IMR-90 (cell line): ENCODE measurements around the gene CP. TPM values are rescaled to one million over a fixed set of nuclear protein-coding genes. Genes with fewer than 3 reads are reported as not detected.
A peak's percentile ranks its signal among the peaks of the same experiment; 100 is the strongest.

ENCODE experiments used
- ATAC-seq: fragments of 200-7000 bp; cut with Tn5 transposase; 2 replicates; pipeline ENCODE4 v1.9.1; 2020; ENCODE audit warnings: low read depth, mild to moderate bottlenecking, moderate library complexity
- BruUV-seq: library from RNA; stranded (reverse); fragments of 400-500 nt; replicated peaks from 2 replicates; lab custom pipeline; 2021; lab: Mats Ljungman, UMichigan
- CTCF ChIA-PET: fragments of 300-600 bp; formaldehyde crosslinking; extraction: SDS; loops from one replicate; lab custom pipeline; 2021; ENCODE audit warnings: antibody characterized with exemption; lab: Yijun Ruan, JAX
- POLR2A ChIA-PET: fragments of 300-600 bp; sonication (Branson Sonifier 250); formaldehyde crosslinking; loops from one replicate; lab custom pipeline; 2022; ENCODE audit warnings: antibody characterized with exemption; ENCODE audit not compliant: unreplicated experiment; lab: Charles Lee
- DNase-seq: peaks from one replicate; pipeline ENCODE4 v3.0.0; 2013
- H2AFZ ChIP-seq: replicated peaks from 2 replicates; pipeline ENCODE3; 2013; ENCODE audit warnings: low read length, mild to moderate bottlenecking; ENCODE audit not compliant: poor library complexity
- H2AK5ac ChIP-seq: 2 replicates; pipeline ENCODE4 v1.6.1; 2013; ENCODE audit warnings: low read depth, low read length, inconsistent platforms
- H2AK9ac ChIP-seq: replicated peaks from 2 replicates; pipeline ENCODE3; 2013; ENCODE audit warnings: mild to moderate bottlenecking, low read depth, low read length, moderate library complexity; ENCODE audit not compliant: poor library complexity
- H2BK120ac ChIP-seq: 2 replicates; pipeline ENCODE4 v1.6.1; 2013; ENCODE audit warnings: low read depth, low read length, inconsistent platforms
- H2BK15ac ChIP-seq: 3 replicates; pipeline ENCODE4 v1.6.1; 2013; ENCODE audit warnings: low read depth, low read length, inconsistent platforms
- H2BK20ac ChIP-seq: 2 replicates; pipeline ENCODE4 v1.6.1; 2013; ENCODE audit warnings: low read depth, mild to moderate bottlenecking, inconsistent platforms, low read length, moderate library complexity
- H2BK5ac ChIP-seq: 2 replicates; pipeline ENCODE4 v1.6.1; 2013; ENCODE audit warnings: mild to moderate bottlenecking, low read depth, low read length, inconsistent platforms; ENCODE audit not compliant: poor library complexity, severe bottlenecking
- H3K14ac ChIP-seq: replicated peaks from 2 replicates; pipeline ENCODE4 v1.6.1; 2013; ENCODE audit warnings: low read depth, low read length, inconsistent platforms
- H3K18ac ChIP-seq: 2 replicates; pipeline ENCODE4 v1.6.1; 2013; ENCODE audit warnings: low read depth, low read length, control low read depth
- H3K23ac ChIP-seq: 2 replicates; pipeline ENCODE4 v1.6.1; 2013; ENCODE audit warnings: low read depth, low read length, inconsistent platforms
- H3K27ac ChIP-seq: 2 replicates; pipeline ENCODE4 v1.5.1; 2013; ENCODE audit warnings: mild to moderate bottlenecking, control low read depth, low read length; ENCODE audit not compliant: insufficient read depth
- H3K27me3 ChIP-seq: 2 replicates; pipeline ENCODE4 v1.6.1; 2013; ENCODE audit warnings: low read length; ENCODE audit not compliant: control insufficient read depth, insufficient read depth
- H3K36me3 ChIP-seq: 2 replicates; pipeline ENCODE4 v1.6.1; 2013; ENCODE audit warnings: low read length, mixed read lengths; ENCODE audit not compliant: control insufficient read depth, insufficient read depth
- H3K4ac ChIP-seq: 2 replicates; pipeline ENCODE4 v1.6.1; 2013; ENCODE audit warnings: low read depth, low read length, inconsistent platforms
- H3K4me1 ChIP-seq: 2 replicates; pipeline ENCODE4 v1.6.1; 2013; ENCODE audit warnings: low read length, mixed read lengths; ENCODE audit not compliant: control insufficient read depth, insufficient read depth
- H3K4me2 ChIP-seq: 2 replicates; pipeline ENCODE4 v1.6.1; 2013; ENCODE audit warnings: low read depth, mild to moderate bottlenecking, control low read depth, low read length, moderate library complexity
- H3K4me3 ChIP-seq: 2 replicates; pipeline ENCODE4 v1.5.1; 2013; ENCODE audit warnings: low read depth, mild to moderate bottlenecking, control low read depth, low read length, moderate library complexity; ENCODE audit not compliant: insufficient read depth
- H3K56ac ChIP-seq: 2 replicates; pipeline ENCODE4 v1.6.1; 2013; ENCODE audit warnings: low read length, inconsistent platforms; ENCODE audit not compliant: insufficient read depth; ENCODE audit errors: extremely low read depth
- H3K79me1 ChIP-seq, 2 experiments: 2 replicates each; pipeline ENCODE4 v1.6.1; 2013; ENCODE audit warnings: low read length in 2 of 2, inconsistent platforms in 1 of 2, low read depth in 1 of 2
- H3K9ac ChIP-seq: 2 replicates; pipeline ENCODE4 v1.6.1; 2013; ENCODE audit warnings: low read depth, low read length, control low read depth
- H3K9me1 ChIP-seq: 2 replicates; pipeline ENCODE4 v1.6.1; 2013; ENCODE audit warnings: low read length, inconsistent platforms; ENCODE audit not compliant: insufficient read depth
- H3K9me3 ChIP-seq: 2 replicates; pipeline ENCODE4 v1.6.1; 2013; ENCODE audit warnings: low read length; ENCODE audit not compliant: control insufficient read depth, insufficient read depth
- H4K20me1 ChIP-seq: 2 replicates; pipeline ENCODE4 v1.6.1; 2013; ENCODE audit warnings: low read length, inconsistent platforms; ENCODE audit not compliant: insufficient read depth
- H4K5ac ChIP-seq: 2 replicates; pipeline ENCODE4 v1.6.1; 2013; ENCODE audit warnings: mild to moderate bottlenecking, low read depth, low read length, control low read depth
- H4K8ac ChIP-seq, 2 experiments: 2 replicates each; pipeline ENCODE4 v1.6.1; 2013; ENCODE audit warnings: low read depth in 2 of 2, low read length in 2 of 2, control low read depth in 1 of 2, inconsistent platforms in 1 of 2
- H4K91ac ChIP-seq: 2 replicates; pipeline ENCODE4 v1.6.1; 2013; ENCODE audit warnings: low read depth, low read length, inconsistent platforms; ENCODE audit not compliant: insufficient read depth
- BHLHE40 ChIP-seq: fragments of 150-350 bp; IDR thresholded peaks from 2 replicates; pipeline ENCODE4 v1.6.1; 2016; ENCODE audit warnings: mild to moderate bottlenecking, low read depth, low read length
- CEBPB ChIP-seq: IDR thresholded peaks from 2 replicates; pipeline ENCODE4 v1.6.1; 2012; ENCODE audit warnings: low read depth, low read length, improper control_type of control experiment
- CHD1 ChIP-seq: IDR thresholded peaks from 2 replicates; pipeline ENCODE4 v1.6.1; 2012; ENCODE audit warnings: low read depth, low read length, improper control_type of control experiment
- FOS ChIP-seq: fragments of 150-350 bp; IDR thresholded peaks from 2 replicates; pipeline ENCODE4 v1.6.1; 2016; ENCODE audit warnings: low read depth, low read length
- MAFK ChIP-seq: IDR thresholded peaks from 2 replicates; pipeline ENCODE4 v1.6.1; 2012; ENCODE audit warnings: low read depth, low read length, improper control_type of control experiment
- MAZ ChIP-seq: IDR thresholded peaks from 2 replicates; pipeline ENCODE4 v1.6.1; 2012; ENCODE audit warnings: low read depth, mild to moderate bottlenecking, low read length, improper control_type of control experiment, moderate library complexity, borderline replicate concordance
- MXI1 ChIP-seq: IDR thresholded peaks from 2 replicates; pipeline ENCODE4 v1.6.1; 2012; ENCODE audit warnings: low read depth, mild to moderate bottlenecking, low read length, moderate library complexity, borderline replicate concordance
- NFE2L2 ChIP-seq: fragments of 150-350 bp; IDR thresholded peaks from 2 replicates; pipeline ENCODE4 v1.6.1; 2016; ENCODE audit warnings: low read depth, mild to moderate bottlenecking, low read length
- POLR2A ChIP-seq: IDR thresholded peaks from 2 replicates; pipeline ENCODE4 v1.6.1; 2012; ENCODE audit warnings: mild to moderate bottlenecking, low read depth, low read length
- RAD21 ChIP-seq: IDR thresholded peaks from 2 replicates; pipeline ENCODE4 v1.6.1; 2012; ENCODE audit warnings: low read length, improper control_type of control experiment
- RCOR1 ChIP-seq: IDR thresholded peaks from 2 replicates; pipeline ENCODE4 v1.6.1; 2012; ENCODE audit warnings: mild to moderate bottlenecking, low read length, improper control_type of control experiment; ENCODE audit not compliant: insufficient replicate concordance
- RFX5 ChIP-seq: IDR thresholded peaks from 2 replicates; pipeline ENCODE4 v1.8.0; 2012; ENCODE audit warnings: low read depth, mild to moderate bottlenecking, low read length, moderate library complexity
- SMC3 ChIP-seq: fragments of 150-350 bp; IDR thresholded peaks from 2 replicates; pipeline ENCODE4 v1.6.1; 2016; ENCODE audit warnings: low read depth, mild to moderate bottlenecking, antibody characterized with exemption, low read length, moderate library complexity
- WGBS, 2 experiments: methylation state at CpG; one replicate each; pipeline versions ENCODE4 v1.1.5 to v1.1.7; 2013; ENCODE audit warnings: missing lambda C conversion rate in 2 of 2; ENCODE audit not compliant: insufficient read length in 1 of 2; ENCODE audit errors: extremely low coverage in 2 of 2; 5-methylcytosine and 5-hydroxymethylcytosine counted together
- dilution Hi-C: fragments of 300-500 bp; cut with HindIII; formaldehyde crosslinking; loops from one replicate; pipeline ENCODE4 v1.14.3; 2018; ENCODE audit warnings: low sequenced_read_pairs; ENCODE audit not compliant: unreplicated experiment
- in situ Hi-C: fragments of 300-500 bp; cut with MboI; formaldehyde crosslinking; loops from 3 replicates; pipeline ENCODE4 v1.14.3; 2019; ENCODE audit warnings: low sequenced_read_pairs, inconsistent platforms, mixed read lengths
- intact Hi-C: fragments of 100-400 bp; cut with micrococcal nuclease; formaldehyde crosslinking; loops from 2 replicates; pipeline ENCODE4 v1.10.0; 2022
- polyA plus RNA-seq, 3 experiments: library from polyadenylated mRNA; depleted of rRNA; stranded (reverse); fragments of >200 nt; gene quantifications; 2 replicates each; pipeline ENCODE4 v1.2.3, GENCODE V29; 2012; ENCODE audit warnings: low replicate concordance in 1 of 3
- total RNA-seq: library from RNA; depleted of rRNA; stranded (reverse); fragments of >200 nt; gene quantifications from 2 replicates; pipeline ENCODE4 v1.2.3, GENCODE V29; 2012
- TF ChIP-seq, protein P1 (sequence below): fragments of 150-350 bp; IDR thresholded peaks from 2 replicates; pipeline ENCODE4 v1.6.1; 2016; ENCODE audit warnings: low read depth, mild to moderate bottlenecking, low read length, moderate library complexity, borderline replicate concordance
- TF ChIP-seq, protein P2 (sequence below): fragments of 150-350 bp; IDR thresholded peaks from 2 replicates; pipeline ENCODE4 v1.6.1; 2017; ENCODE audit warnings: mild to moderate bottlenecking, antibody characterized with exemption, low read length, low read depth

Gene CP
- total and polyA plus RNA-seq, 2 of the 4 experiments (the other 2 are of a cell fraction) = not detected

DNA sequence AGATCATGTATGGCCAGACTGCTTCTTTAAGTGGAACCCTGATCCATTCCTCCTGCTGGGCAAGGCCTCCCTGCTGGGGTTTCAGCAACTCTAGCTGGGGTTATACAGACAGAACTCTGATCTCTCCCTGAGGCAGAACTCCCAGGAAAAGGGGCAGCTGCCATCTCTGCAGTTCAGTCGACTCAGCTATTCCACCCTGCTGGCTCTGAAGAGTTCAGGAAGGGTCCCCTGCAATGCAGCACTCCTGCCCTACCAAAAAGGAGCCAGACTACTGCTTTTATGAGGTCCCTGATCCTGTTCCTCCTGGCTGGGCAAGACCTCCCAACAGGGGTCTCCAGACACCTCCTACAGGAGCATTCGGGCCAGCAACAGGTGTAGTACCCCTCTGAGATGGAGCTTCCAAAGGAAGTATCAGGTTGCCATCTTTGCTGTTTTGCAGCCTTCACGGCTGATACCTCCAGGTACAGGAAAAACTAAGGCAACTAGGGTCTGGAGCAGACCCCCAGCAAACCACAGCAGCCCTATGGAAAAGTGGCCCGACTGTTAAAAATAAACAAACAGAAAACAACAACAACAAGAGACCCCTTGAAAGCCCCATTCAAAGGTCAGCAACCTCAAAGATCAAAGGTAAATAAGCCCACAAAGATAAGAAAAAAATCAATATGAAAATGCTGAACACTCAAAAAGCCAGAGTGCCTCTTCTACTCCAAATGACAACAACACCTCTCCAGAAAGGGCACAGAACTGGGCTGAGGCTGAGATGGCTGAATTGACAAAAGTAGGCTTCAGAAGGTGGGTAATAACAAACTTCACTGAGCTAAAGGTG lies 14.2 kb upstream of the CP start:
- ChIA-PET CTCF (interaction anchor here (0.6 kb wide), 1 partner anchor 245 kb away, joined by 5 read pairs; no protein-coding TSS in a partner anchor), POLR2A (no interaction called here)
- H3K27ac ChIP-seq = no peak overlapping the region
- 0 out of 2 replicates have a peak overlapping the region, but pooled peaks have one; percentile 22 for H4K5ac ChIP-seq
- no peak overlapping the region for H3K9ac ChIP-seq
- no peak overlapping the region for H3K56ac ChIP-seq
- H3K4me3 ChIP-seq = no peak overlapping the region
- BruUV-seq = no TSS peak
- H4K20me1 ChIP-seq = no peaks in the 10 kb centered on the region
- no peak overlapping the region for H2BK5ac ChIP-seq
- H2AFZ ChIP-seq = no peak overlapping the region
- DNase-seq (no peak), ATAC-seq (no peak)
- no peak overlapping the region for H3K4me2 ChIP-seq
- no peak overlapping the region for H2AK9ac ChIP-seq
- no peaks in the 10 kb centered on the region for H3K9me3 ChIP-seq
- H4K8ac ChIP-seq = no peak overlapping the region
- intact Hi-C loops = no loop called here
- H3K27me3 ChIP-seq = no peaks in the 10 kb centered on the region
- no peak overlapping the region for H2BK15ac ChIP-seq
- no peaks in the 10 kb centered on the region for H3K4me1 ChIP-seq
- no peak overlapping the region for H3K14ac ChIP-seq
- no peaks in the 10 kb centered on the region for H3K9me1 ChIP-seq
- 82% methylated on average over 2 of the region's 4 CpGs; no CpG with 5 or more reads in 1 of the 2 experiments for WGBS, 2 experiments
- H3K18ac ChIP-seq = no peak overlapping the region
- no peak overlapping the region for H3K4ac ChIP-seq
- dilution Hi-C loops = no loop called here
- no peak overlapping the region for H2BK120ac ChIP-seq
- H4K91ac ChIP-seq = no peak overlapping the region
- no peak overlapping the region for H2AK5ac ChIP-seq
- in situ Hi-C loops = no loop called here
- H3K23ac ChIP-seq = no peak overlapping the region
- no peaks in the 10 kb centered on the region for H3K36me3 ChIP-seq
- H2BK20ac ChIP-seq = no peak overlapping the region
- no peaks in the 10 kb centered on the region for H3K79me1 ChIP-seq
- TF ChIP-seq RFX5 (no peak), MXI1 (no peak), RAD21 (no peak), FOS (no peak), POLR2A (no peak), MAZ (no peak), BHLHE40 (no peak), NFE2L2 (no peak), RCOR1 (no peak), CHD1 (no peak), MAFK (no peak), SMC3 (no peak), CEBPB (no peak)
- TF ChIP-seq, protein P1, sequence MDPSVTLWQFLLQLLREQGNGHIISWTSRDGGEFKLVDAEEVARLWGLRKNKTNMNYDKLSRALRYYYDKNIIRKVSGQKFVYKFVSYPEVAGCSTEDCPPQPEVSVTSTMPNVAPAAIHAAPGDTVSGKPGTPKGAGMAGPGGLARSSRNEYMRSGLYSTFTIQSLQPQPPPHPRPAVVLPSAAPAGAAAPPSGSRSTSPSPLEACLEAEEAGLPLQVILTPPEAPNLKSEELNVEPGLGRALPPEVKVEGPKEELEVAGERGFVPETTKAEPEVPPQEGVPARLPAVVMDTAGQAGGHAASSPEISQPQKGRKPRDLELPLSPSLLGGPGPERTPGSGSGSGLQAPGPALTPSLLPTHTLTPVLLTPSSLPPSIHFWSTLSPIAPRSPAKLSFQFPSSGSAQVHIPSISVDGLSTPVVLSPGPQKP = no peak
- TF ChIP-seq, protein P2, sequence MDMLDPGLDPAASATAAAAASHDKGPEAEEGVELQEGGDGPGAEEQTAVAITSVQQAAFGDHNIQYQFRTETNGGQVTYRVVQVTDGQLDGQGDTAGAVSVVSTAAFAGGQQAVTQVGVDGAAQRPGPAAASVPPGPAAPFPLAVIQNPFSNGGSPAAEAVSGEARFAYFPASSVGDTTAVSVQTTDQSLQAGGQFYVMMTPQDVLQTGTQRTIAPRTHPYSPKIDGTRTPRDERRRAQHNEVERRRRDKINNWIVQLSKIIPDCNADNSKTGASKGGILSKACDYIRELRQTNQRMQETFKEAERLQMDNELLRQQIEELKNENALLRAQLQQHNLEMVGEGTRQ = no peak
